ENCODE measurements around the gene DHX36.
A peak's percentile ranks its signal among the peaks of the same experiment; 100 is the strongest.

Gene DHX36

DNA sequence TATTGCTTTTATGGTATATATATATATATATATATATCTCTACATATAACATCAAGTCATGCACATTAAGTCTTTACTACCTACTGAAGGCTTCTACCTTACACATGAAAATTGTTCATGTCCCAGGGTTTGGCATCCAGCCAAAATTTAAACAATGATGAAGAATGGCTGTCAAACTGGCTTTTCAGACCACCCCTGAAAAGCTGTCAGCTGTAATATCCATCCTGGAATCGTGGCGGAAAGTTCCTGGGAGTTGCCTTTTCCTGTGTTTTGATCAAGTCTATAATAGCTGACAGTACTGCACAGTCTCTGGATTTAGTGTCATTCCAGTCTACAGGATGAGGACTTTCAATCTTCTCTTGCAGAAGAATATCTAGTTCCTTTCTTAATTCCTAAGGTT, 48.3 kb downstream of the DHX36 start:
- no peak for DNase-seq

DNA sequence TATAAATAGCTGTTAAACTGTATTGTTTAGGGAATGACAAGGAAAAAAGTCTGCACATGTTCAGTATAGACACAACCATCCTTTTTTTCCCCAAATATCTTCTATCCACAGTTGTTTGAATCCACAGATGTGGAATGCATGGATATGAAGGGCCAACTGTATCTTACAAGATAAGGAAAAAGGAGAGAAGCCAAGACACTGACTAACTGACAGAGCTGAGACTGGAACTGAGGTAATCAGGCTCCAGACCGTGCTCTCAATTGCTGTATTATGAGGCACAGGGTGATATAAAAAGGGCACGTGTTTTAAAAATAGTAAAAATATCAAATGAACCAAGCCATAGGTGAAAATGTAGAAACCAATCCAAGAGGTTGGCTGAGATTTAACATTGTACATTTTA, 49.0 kb downstream of the DHX36 start:
- no peak for DNase-seq

DNA sequence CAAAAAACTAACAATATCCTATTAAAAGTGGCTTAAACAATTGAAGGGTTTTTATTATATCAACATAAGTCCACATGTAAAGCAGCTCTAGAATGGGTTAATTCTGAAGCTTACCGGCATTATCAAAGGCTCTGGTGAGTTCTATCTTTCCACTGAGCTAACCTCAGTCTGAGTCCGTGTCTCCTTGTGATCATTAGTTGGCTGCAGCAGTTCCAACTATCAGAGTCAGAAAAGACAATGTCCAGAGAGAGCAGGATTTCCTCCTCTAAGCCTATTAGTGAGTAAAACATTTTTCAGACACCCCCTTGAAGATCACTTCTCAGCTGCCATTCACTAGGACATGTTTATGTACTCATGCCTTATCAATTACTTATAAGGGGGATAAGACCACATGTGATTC, 49.9 kb downstream of the DHX36 start:
- DNase-seq: no peak

DNA sequence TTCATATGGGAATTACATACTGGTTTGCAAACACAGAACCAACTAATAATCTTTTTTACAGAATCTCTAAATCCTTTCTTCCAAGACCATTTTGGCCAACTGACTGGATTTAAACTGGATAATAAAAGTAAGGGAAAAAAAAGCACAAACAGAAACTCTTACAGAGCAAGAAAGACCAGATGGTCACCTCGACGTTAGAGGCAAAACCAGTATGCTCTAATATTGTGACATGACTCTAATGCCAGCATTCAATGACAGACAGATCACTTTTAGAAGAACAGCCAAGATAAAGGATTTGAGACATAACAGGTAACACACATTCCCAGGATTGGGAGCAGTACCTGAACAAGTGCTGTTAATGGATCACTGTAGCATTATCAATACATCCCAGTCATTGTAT, 50.9 kb downstream of the DHX36 start:
- no peak for DNase-seq

DNA sequence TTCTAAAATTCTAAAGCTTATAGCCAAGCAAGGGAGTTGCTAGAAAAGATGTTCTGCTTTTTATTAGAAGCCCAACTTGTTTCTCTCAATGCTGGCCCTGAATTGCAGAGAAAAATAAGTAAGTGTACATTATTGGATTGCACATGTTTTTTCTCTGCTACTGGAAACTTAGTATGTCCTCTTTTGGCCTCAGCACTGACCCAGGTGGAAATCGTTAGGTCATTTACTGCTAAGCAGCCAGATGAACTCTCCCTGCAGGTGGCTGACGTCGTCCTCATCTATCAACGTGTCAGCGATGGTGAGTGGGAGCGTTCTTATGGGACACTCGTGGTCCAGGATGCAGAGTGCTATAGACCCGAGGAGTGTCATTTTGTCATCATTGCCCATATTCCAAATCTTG, 69.8 kb downstream of the DHX36 start:
- no peak for DNase-seq

DNA sequence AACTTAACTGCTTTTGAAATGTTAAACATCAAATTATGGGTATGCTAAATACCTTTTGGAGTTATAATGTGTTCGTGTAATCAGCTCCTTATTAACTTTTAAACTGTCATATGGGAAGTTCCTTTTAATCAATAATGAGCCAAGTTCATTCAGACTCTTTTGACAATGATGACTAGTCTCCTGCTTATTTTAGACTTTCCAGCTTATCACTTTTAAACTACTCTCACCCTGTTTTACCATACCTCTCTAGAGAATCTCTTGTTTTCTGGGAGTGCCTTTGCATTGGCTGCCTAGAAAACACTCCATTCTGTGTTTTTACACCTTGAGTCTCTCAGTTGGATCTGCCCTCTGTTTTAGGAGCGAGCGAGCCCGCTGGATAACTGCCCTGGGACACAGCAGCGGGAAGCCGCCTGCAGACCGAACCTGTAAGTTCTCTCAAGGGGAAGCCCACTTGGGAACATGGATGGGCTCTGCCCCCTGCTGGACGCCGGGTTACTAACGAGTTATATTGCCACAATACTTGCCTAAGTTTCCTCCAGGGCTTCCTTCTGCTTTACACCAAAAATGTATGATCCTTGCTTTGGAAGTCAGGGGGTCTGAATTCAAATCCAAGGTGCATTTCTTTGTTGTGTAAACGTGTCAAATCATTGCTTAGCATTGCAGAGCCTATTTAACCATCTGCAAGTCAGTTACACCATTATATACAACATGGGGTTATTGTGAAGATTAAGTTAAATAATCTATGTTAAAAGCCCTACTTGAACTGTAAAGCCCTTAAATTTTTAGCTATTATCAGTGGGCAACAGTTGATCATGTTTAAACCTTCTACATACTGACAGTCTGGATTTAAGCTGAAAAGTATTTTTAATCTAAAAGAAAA, 71.3 kb downstream of the DHX36 start:
- DNase-seq: peak; percentile 21

DNA sequence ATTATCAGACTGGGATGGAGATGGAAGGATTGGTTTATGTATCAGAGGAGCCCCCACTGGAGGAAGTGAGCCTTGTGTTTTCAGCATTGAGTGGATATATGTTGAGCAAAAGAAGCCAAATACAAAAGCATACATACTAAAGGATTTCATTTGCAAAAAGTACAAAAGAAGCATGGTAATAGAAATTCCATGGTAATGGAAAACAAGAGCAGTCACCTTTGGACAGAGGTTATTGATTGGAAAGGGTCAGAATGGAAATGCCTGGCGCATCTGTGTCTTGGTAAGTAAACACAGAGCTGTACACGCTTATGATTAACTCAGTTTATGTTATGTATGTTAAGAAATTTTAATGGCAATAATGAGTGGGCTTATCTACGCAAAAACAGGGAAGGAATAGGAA, 72.7 kb downstream of the DHX36 start:
- DNase-seq: no peak

DNA sequence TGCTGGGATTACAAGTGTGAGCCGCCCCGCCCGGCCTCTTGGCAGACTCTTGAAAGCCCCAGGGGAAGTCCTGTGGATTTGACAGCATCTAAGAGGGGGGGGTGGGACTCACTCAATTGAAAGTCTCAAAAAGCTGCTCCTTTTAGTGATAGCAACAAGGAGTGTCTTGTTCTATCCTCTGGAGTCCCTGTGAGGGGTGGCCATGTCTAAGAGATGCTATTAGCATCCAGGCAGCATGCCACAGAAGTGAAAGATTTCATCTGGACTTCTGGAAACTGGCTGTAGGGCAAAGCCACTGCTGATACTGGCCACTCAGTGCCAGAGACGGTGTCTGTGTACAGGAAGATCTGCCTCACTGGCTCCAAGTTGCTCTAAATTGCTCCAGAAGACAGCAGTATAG, 74.0 kb downstream of the DHX36 start:
- no peak for DNase-seq

DNA sequence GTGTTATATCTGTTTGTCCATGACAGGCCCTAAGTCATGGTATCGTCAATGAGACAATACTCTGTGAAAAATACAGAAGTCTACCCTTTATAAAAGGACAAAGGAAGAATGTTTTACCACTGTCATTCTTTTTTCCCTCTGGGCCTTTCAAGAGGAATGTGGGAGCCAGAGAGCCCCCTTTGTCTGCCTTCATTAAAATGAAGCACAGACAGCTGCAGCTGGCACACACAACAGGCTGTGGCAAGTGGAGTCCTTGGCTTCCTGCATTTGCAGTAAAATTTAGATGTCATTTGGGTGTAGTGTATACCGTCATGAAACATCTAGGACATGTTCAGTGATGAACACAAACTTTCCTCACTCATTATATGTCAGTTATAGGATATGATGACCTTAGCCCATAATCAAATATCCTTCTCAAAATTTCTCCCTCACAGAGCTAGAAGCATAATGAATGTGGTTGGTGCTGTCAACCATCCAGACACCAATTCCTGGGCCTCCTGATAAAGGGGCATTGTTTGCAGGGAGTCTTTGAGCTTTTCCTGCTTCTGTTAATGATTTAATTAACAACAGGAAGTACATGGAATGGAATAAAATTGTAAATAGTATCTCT, 76.4 kb downstream of the DHX36 start:
- no peak for DNase-seq

DNA sequence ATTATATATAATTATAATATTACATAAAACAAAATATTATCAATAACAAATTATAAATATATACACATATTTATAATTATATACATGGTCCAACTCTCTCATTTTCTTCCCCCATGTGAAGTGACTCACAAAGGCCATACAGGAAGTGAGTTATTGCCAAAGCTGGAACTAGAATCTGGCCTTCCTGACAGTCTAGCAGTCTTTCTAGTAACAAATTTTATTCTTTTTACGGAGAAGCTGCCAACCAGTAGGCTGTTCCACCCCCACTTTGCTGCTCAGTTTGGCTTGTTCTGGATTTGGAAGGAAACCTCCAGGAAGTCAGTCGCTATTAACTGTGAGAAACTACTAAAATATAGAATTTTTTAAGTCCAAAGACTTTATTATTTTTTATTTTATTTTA, 79.6 kb downstream of the DHX36 start:
- DNase-seq: no peak

DNA sequence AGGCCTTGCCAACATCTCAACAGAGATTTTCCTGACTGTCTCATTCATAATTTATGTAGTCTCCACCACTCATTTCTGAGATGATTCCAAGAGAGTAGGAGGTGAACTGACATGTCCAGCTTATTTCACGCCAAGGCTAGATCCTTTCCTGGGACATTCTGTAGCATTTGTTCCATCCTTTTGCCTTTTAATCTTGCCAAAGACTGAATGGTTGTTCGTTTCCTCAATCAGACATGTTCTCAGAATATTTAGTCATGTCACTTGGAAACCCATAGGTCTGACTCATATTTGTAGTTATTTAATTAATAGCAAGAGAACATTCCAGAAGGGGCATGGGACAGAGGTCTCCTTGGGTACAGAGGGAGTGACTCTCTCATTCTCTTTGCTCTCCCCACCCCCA, 80.9 kb downstream of the DHX36 start:
- no peak for DNase-seq

DNA sequence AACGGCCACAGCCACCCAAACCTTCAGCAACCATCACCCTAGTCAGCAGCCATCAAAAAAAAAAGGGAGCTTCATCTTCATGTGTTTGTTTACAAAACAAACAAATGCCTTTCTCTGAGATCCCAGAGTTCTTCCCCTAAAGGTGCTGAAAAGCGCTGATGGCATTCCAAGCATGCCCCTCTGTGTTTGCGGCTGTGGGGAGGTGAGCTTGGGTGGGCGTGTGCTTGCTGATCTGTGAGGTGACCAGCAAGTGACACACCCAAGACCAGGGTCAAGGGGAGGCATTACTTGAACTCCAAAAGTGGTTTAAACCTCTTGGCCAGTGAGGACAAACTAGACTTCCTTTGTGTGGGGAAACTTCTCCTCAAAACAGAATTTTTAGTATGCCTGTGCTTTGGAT, 81.5 kb downstream of the DHX36 start:
- no peak for DNase-seq

DNA sequence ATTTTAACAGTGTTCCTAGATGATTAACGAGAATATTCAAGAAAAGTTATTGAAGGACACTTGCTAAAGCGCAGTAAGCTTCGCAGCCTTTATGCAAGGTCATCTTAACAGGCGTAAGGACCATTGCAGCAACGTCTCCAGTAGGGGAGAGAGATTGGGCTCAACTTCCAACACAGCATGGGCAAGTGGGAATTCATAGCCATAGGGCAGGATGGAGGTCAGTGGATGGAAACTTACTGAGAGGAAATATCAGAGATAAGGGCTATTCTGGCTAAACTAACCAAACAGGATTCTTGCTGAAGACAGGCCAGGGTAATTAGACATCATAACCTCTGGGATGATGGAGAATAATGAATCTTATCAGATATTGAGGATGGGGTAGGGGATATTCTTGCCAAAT, 82.8 kb downstream of the DHX36 start:
- no peak for DNase-seq

DNA sequence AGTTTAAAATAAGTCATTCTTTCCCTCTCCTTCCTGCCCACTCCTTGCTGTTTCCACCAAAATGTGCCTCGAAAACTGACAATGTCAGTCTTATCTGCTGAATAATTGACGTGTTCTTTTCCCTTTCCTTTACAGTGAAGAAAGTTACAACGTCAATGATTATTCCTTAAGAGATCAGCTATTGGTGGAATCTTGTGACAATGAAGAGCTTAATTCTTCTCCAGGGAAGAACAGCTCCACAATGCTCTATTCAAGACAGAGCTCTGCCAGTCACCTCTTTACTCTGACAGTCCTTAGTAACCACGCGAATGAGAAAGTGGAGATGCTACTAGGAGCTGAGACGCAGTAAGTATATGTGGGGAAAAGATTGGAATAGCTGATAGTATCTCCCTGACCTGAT, 84.1 kb downstream of the DHX36 start:
- DNase-seq: no peak

DNA sequence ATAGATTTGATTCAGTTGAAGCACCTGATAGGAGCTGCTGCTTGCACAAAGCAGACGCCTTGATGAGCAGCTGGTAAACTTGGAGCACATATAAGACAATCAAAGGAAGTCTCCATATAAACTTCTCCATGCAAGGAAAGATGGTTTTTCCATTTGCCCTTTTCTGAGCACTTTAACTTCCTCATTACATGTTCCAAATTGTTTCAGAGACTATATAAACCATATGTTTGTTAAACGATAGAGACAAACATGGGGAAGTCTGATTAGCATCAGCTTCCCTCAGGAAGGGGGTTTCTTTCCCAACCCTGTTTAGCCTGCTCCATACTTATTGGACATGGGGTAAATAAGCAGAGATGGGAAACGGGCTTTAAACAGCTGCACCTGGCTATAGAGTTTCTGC, 88.0 kb downstream of the DHX36 start:
- no peak for DNase-seq

DNA sequence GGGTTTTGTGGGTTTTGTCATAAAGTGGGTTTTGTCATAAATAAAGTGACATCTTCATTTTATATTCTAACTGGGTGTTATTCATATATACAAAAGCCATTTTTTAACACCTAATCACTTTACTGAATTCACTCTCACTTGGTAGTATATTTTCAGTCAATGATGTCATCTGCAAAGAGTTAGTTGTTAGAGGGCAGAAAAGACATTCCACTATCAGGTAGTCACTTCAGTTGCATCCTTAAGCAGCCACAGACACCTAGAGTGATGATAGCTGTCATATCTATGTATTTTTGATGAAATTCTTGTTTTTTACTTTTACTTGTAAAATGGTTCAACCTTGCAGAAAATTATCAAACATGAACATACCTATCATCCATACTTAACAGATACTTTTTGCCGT, 89.0 kb downstream of the DHX36 start:
- no peak for DNase-seq

DNA sequence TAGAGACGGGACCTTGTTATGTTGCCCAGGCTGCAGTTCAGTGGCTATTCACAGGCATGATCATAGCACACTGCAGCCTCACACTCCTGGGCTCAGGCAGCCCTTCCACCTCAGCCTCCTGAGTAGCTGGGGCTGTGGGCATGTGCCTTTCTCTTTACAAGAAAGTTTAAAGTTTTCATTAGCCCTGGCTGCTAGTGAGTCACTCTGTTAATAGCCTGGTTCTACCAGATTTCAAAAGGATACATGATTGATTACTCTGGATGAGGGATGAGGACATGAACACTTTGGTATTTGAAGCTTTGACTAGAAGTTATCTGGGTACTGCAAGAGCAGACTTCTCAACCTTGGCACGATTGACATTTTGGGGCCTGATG, 95.1 kb downstream of the DHX36 start:
- no peak for DNase-seq

DNA sequence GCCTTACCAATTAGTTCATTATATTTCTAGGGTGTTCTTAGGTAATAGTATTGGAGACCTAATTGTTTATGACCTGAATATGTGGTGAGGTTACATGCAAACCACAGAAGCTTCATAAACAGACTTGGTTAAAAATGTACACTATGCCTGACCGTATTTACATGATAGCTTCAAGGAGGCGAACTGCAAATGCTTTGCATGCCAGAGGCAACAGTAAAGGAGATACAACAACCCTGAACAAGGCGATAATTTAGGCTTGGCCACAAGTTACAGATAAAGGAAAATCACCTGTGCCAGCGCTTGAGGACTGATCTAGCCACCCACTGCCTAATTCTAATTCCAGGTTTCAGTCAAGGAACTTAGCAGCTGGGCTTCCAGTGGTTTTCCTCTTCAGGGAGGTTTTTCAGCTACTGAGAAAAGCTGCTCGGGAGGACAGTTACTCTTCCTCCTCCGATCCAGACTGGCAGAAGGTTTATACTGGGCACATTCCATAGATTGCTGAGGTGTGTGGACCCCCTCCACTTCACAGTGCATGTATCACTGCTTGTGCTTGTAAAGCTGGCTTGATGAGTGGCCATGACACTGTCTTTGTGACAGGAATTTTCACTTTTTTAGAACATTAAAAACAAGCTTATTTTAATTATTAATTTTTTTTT, 95.6 kb downstream of the DHX36 start:
- DNase-seq: no peak

DNA sequence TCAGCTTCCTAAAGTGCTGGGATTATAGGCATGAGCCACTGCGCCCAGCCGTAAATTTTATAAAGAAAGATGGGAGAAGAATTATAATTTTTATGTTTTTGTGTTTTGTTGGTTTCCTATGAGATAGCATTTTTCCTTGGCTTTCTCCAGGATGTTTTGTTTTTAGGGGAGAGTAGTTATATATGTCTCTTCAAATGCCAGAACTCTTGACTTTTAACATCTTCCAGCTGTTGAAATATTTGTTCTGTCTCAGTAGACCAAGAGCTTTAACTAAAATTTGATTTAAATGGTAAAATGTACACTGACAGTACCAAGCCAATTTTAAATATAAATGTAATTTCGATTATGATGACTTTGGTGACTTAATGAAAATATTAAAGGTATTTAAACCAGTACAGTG, 96.8 kb downstream of the DHX36 start:
- no peak for DNase-seq

DNA sequence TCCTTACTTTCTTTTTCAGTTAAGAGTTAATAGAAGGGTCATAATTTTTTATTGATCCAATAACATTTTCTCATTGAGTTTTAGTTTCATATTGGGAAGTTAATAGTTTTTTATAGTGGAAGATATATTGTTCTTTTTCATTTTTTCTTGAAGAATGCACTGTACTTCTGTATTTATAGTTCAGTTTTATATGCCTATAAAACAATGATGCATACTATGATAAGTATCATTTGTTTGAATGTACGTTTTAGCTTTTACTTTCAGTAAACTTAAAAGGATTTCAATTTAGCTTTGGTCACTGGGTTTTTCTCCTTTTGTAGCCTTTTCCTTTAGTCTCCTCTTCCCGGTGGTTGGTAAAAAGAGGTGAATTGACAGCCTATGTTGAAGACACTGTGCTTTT, 98.8 kb downstream of the DHX36 start:
- no peak for DNase-seq

DNA sequence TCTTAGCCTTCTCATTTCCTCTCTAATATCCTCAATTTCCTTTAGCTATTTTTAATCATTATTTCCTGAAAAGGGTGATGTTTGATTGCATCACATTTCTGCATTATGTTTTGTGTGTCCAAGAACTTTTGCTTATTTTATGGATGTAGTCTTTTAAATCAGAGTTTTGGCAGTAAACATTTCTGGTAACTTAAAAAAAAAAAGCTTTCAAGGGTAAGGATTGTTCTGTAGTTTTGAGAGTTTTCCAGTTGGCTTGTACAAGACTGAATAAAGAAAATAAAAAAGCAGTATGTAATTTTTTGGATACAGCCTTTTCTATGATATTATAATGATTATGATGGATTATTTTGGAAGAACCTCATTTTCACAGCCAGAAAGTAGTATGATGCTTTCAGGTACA, 99.4 kb downstream of the DHX36 start:
- no peak for DNase-seq

DNA sequence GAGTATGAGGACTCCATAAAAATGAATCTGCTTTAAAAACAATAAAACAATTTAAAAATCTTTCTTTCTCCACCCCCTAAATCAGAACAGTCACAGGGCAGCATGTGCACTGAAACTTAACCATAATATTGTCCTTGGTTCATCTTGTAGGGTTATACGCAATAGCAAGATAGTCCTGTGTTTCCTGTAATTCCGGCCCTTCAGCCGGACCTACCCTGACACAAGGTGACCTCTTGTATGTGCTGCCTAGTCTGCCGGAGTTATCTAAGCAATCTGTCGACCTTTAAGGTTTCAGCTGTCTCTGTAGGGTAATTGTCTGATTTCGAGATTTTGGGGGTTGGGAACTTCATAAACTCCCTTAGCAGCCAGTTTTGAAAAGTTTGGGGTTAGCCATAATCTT, 99.9 kb downstream of the DHX36 start:
- no peak for DNase-seq

DNA sequence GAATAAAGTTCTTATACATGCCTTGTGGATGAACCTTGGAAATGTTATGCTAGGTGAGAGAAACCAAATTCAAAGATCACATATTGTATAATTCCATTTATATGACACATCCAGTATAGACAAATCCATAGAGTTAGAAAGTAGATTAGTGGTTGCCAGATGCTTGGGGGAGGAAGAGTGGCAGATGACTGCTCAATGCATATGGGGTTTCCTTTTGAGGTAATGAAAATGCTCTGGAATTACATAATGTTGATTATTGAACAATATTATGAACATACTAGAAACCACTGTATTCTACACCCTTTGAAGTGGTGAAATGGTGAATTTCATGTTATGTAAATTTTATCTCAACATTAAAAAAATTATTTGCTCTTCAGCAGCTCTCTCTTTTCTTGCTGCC, 100.8 kb downstream of the DHX36 start:
- no peak for DNase-seq
